A549 (cell line): Measurements from ENCODE around the gene RIN3. TPM values are rescaled to one million over a fixed set of nuclear protein-coding genes. Genes with fewer than 3 reads are reported as not detected.

ENCODE experiments used
- ATAC-seq, 2 experiments: fragments of 200-7000 bp in 1 of 2; fragments of >200 bp in 1 of 2; cut with Nextera tagmentation in 1 of 2; cut with Tn5 transposase in 1 of 2; 3 replicates each; pipeline versions ENCODE4 v1.8.0 to v1.9.1; 2018 to 2020; ENCODE audit warnings: mild to moderate bottlenecking in 1 of 2, moderate library complexity in 1 of 2
- CTCF ChIA-PET: fragments of 300-600 bp; sonication (Branson Sonifier 250); formaldehyde crosslinking; extraction: SDS; loops from one replicate; lab custom pipeline; 2021; ENCODE audit warnings: antibody characterized with exemption, inconsistent platforms; lab: Yijun Ruan, JAX
- POLR2A ChIA-PET: fragments of 350-600 bp; formaldehyde crosslinking; extraction: SDS; loops from one replicate; lab custom pipeline; 2021; ENCODE audit warnings: antibody characterized with exemption, inconsistent platforms; lab: Yijun Ruan, JAX
- DNase-seq, 2 experiments: peaks; one replicate each; pipeline versions ENCODE4 v3.0.0 to v3.0.0-alpha.2; 2011 to 2016; ENCODE audit warnings: low read depth in 1 of 2, low spot score in 1 of 2
- FAIRE-seq: peaks from 2 replicates; lab custom pipeline; 2011; peaks lifted over from hg19 to GRCh38; lab: Jason Lieb, UNC
- H3K27ac ChIP-seq, 2 experiments: fragments of >200 bp; sonication (Bioruptor Twin); formaldehyde crosslinking; 3 replicates each; pipeline ENCODE4 v1.5.1; 2016 to 2017
- H3K4me1 ChIP-seq: fragments of >200 bp; sonication (Bioruptor Twin); formaldehyde crosslinking; 3 replicates; pipeline ENCODE4 v1.6.1; 2016
- H3K4me2 ChIP-seq: fragments of >200 bp; sonication (Bioruptor Twin); formaldehyde crosslinking; 3 replicates; pipeline ENCODE4 v1.6.1; 2016
- H3K4me3 ChIP-seq: fragments of >200 bp; sonication (Bioruptor Twin); formaldehyde crosslinking; 3 replicates; pipeline ENCODE4 v1.5.1; 2016
- H3K9me3 ChIP-seq: fragments of >200 bp; sonication (Bioruptor Twin); formaldehyde crosslinking; 3 replicates; pipeline ENCODE4 v1.6.1; 2016
- BCL3 ChIP-seq: fragments of >200 bp; sonication (Bioruptor Twin); formaldehyde crosslinking; IDR thresholded peaks from 3 replicates; pipeline ENCODE4 v1.6.1; 2016
- CBX8 ChIP-seq: fragments of 200-600 bp; sonication (generic); IDR thresholded peaks from 2 replicates; pipeline ENCODE4 v1.6.1; 2016
- CEBPB ChIP-seq, 2 experiments: fragments of >200 bp in 1 of 2; sonication (Bioruptor Twin) in 1 of 2; formaldehyde crosslinking in 1 of 2; IDR thresholded peaks; 2 replicates each; pipeline ENCODE4 v1.6.1; 2012 to 2016
- CTCF ChIP-seq: fragments of >200 bp; sonication (Bioruptor Twin); formaldehyde crosslinking; IDR thresholded peaks from 3 replicates; pipeline ENCODE4 v1.5.1; 2016
- E2F6 ChIP-seq: IDR thresholded peaks from 2 replicates; pipeline ENCODE4 v1.6.1; 2012; ENCODE audit warnings: low read depth, borderline replicate concordance
- HDAC2 ChIP-seq: fragments of 200-600 bp; sonication (generic); IDR thresholded peaks from 2 replicates; pipeline ENCODE4 v1.6.1; 2016
- HES2 ChIP-seq: fragments of >200 bp; sonication (Bioruptor Twin); formaldehyde crosslinking; IDR thresholded peaks from 2 replicates; pipeline ENCODE4 v1.6.1; 2016
- JUN ChIP-seq, 2 experiments: fragments of >200 bp; sonication (Bioruptor Twin); formaldehyde crosslinking; IDR thresholded peaks; 2 replicates in 1 of 2; 3 replicates in 1 of 2; pipeline ENCODE4 v1.6.1; 2016 to 2017
- MAX ChIP-seq: IDR thresholded peaks from 2 replicates; pipeline ENCODE4 v1.6.1; 2012
- NR3C1 ChIP-seq: fragments of >200 bp; sonication (Bioruptor Twin); formaldehyde crosslinking; IDR thresholded peaks from 3 replicates; pipeline ENCODE4 v1.6.1; 2017
- PHF8 ChIP-seq: fragments of 200-600 bp; sonication (generic); IDR thresholded peaks from 2 replicates; pipeline ENCODE4 v1.6.1; 2016; ENCODE audit warnings: low read depth, mild to moderate bottlenecking, antibody characterized with exemption, moderate library complexity, borderline replicate concordance
- RAD21 ChIP-seq, 2 experiments: fragments of >200 bp in 1 of 2; sonication (Bioruptor Twin) in 1 of 2; formaldehyde crosslinking in 1 of 2; IDR thresholded peaks in 1 of 2; conservative IDR thresholded peaks in 1 of 2; 2 replicates in 1 of 2; 3 replicates in 1 of 2; pipeline ENCODE4 v1.6.1; 2012 to 2018; ENCODE audit warnings: inconsistent platforms in 1 of 2
- SREBF2 ChIP-seq: fragments of 450-650 bp; IDR thresholded peaks from 2 replicates; pipeline ENCODE4 v1.6.1; 2014; ENCODE audit warnings: mild to moderate bottlenecking, moderate library complexity
- TP53 ChIP-seq: fragments of 250-450 bp; sonication (Bioruptor Pico); IDR thresholded peaks from 2 replicates; pipeline ENCODE4 v1.5.0; 2021; ENCODE audit warnings: mild to moderate bottlenecking, moderate library complexity
- USF2 ChIP-seq: fragments of 450-650 bp; IDR thresholded peaks from 2 replicates; pipeline ENCODE4 v1.6.1; 2014; ENCODE audit warnings: antibody characterized with exemption
- ZNF302 ChIP-seq: fragments of 250-450 bp; sonication (Bioruptor Pico); IDR thresholded peaks from 2 replicates; pipeline ENCODE4 v1.9.0; 2021; ENCODE audit warnings: inconsistent platforms, mild to moderate bottlenecking, moderate library complexity
- WGBS: methylation state at CpG from one replicate; pipeline ENCODE4 v1.1.6; 2017; ENCODE audit errors: missing lambda C conversion rate; 5-methylcytosine and 5-hydroxymethylcytosine counted together
- polyA plus RNA-seq, 4 experiments: library from polyadenylated mRNA; depleted of rRNA in 3 of 4; stranded (reverse); fragments of >200 nt; fragmentation: RNase III in 1 of 4; extraction: RNeasy Plus Mini Kit Qiagen cat#74134 plus additional on column Dnase treatment in 1 of 4; gene quantifications; 2 replicates in 3 of 4; 3 replicates in 1 of 4; pipeline ENCODE4 v1.2.3, GENCODE V29; 2011 to 2017

Gene RIN3
- polyA plus RNA-seq, 2 of the 4 experiments (the other 2 are of a cell fraction), result 5.6 to 14.5 TPM

- peak; percentile 37 to 43; a peak in 3 of 5 replicates for TF ChIP-seq RAD21 (conservative IDR thresholded peaks at IDR 0.05 in 1 of 2, IDR thresholded peaks at IDR 0.05 in 1 of 2)
These were observed 86.9 kb downstream of the RIN3 start (continued) for GRCh38 chr14:92600318-92601053.

GRCh38 chr14:92601131-92601710 lies 87.6 kb downstream of the RIN3 start:
- no peak for TF ChIP-seq HES2
- TF ChIP-seq MAX, result no peak
- TF ChIP-seq NR3C1, result no peak
- no peak for TF ChIP-seq HDAC2
- TF ChIP-seq RAD21 (conservative IDR thresholded peaks at IDR 0.05 in 1 of 2, IDR thresholded peaks at IDR 0.05 in 1 of 2), result no peak
- TF ChIP-seq TP53, result no peak
- TF ChIP-seq CBX8, result no peak
- TF ChIP-seq PHF8, result no peak
- no peak for TF ChIP-seq BCL3
- no peak for TF ChIP-seq JUN (IDR thresholded peaks at IDR 0.05)
- no peak for TF ChIP-seq E2F6
- WGBS, result 96% methylated on average over 9 of the region's 9 CpGs
- Histone ChIP-seq H3K27ac (peak overlapping the region; percentile 72 to 89), H3K4me1 (peaks cover 46% of the 10 kb centered on the region), H3K4me2 (peak overlapping the region; percentile 71), H3K4me3 (no peak overlapping the region), H3K9me3 (peaks cover 9% of the 10 kb centered on the region; the same call in 2 of the 3 replicates)
- DNase-seq (no peak), ATAC-seq (no peak), FAIRE-seq (no peak)
- ChIA-PET CTCF (interaction anchor here (0.5 to 1.9 kb wide), 9 partner anchors 14 to 201 kb away, joined by 3 to 7 read pairs (median 3); no protein-coding TSS in a partner anchor), POLR2A (no interaction called here)

GRCh38 chr14:92601757-92602417 lies 88.3 kb downstream of the RIN3 start:
- Histone ChIP-seq H3K9me3 (peaks cover 16% of the 10 kb centered on the region), H3K4me1 (peaks cover 46% of the 10 kb centered on the region), H3K4me3 (no peak overlapping the region), H3K27ac (peak overlapping the region; percentile 72 to 89; a peak in 5 of 6 replicates), H3K4me2 (no peak overlapping the region)
- FAIRE-seq (no peak), DNase-seq (no peak), ATAC-seq (no peak)
- TF ChIP-seq USF2 (no peak), NR3C1 (no peak), HES2 (no peak), CEBPB (IDR thresholded peaks at IDR 0.05) (no peak), E2F6 (no peak), CTCF (no peak), SREBF2 (no peak), ZNF302 (CRISPR knock-in tag) (no peak)
- POLR2A ChIA-PET, result no interaction called here
- 88% methylated on average over 9 of the region's 10 CpGs for WGBS
- CTCF ChIA-PET, result interaction anchor here (1.0 to 1.9 kb wide), 6 partner anchors 13 to 89 kb away, joined by 3 to 7 read pairs (median 3); no protein-coding TSS in a partner anchor
